ENCODE results near the gene GZMM. TPM values are rescaled to one million over a fixed set of nuclear protein-coding genes. Genes with fewer than 3 reads are reported as not detected.

GZMM gene
- total and polyA plus RNA-seq, 2 of the 13 experiments (the other 11 are each of a cell fraction or from before 2014, with no cell fraction given) = 0.07 TPM; not detected in 1

- peak within 1 kb of the TSS; percentile 98 for H3K27ac ChIP-seq (ENCODE audit: extremely low read length, insufficient read depth, low read length)
- ATAC-seq (peak; percentile 83), FAIRE-seq (no peak), DNase-seq (ENCODE audit: low spot score) (peak; percentile 63)
- peak within 1 kb of the TSS; percentile 93 for H2AFZ ChIP-seq (ENCODE audit: low read length)
- no peaks in the 10 kb centered on the region for H3K27me3 ChIP-seq (ENCODE audit: control insufficient read depth in 1 of 2, insufficient read depth in 2 of 2, low read length in 2 of 2)
- in situ Hi-C loops (cut with HindIII; ENCODE audit: extremely low pct_ligation_motif_present, low pct_unique_long_range_greater_than_20kb) (no loop called here), intact Hi-C loops (cut with micrococcal nuclease; ENCODE audit: unreplicated experiment) (no loop called here)
- H3K4me3 ChIP-seq (replicated peaks in 1 of 3; ENCODE audit: insufficient read depth in 1 of 3, low read depth in 2 of 3, low read length in 3 of 3) = peak within 1 kb of the TSS; percentile 93 to 99 (median 97)
- H3K79me2 ChIP-seq (ENCODE audit: insufficient read depth, low read length) = no peaks in the 10 kb centered on the region
- no TSS peak for BruUV-seq (replicated peaks)
- WGBS (ENCODE audit: low lambda C conversion rate) = 2% methylated on average over 34 of the region's 81 CpGs
- no peaks in the 10 kb centered on the region for H3K36me3 ChIP-seq (replicated peaks in 1 of 2; ENCODE audit: control insufficient read depth in 1 of 2, insufficient read depth in 2 of 2, low read length in 2 of 2)
- ChIA-PET CTCF (ENCODE audit: low intra/inter-chr PET ratio, low total read pairs) (interaction anchor here (0.7 to 1.5 kb wide), 4 partner anchors 12 to 124 kb away, joined by 3 to 6 read pairs (median 4); partner anchors contain the start of gene MADCAM1), POLR2A (interaction anchor here (0.8 to 2.8 kb wide), 14 partner anchors 8 to 64 kb away, joined by 3 to 33 read pairs (median 8); partner anchors contain the start of gene CDC34)
- H3K4me2 ChIP-seq (ENCODE audit: low read depth, low read length) = peak within 1 kb of the TSS; percentile 82
- peaks cover 32% of the 10 kb centered on the region for H3K4me1 ChIP-seq (ENCODE audit: insufficient read depth, low read length)
- no peaks in the 10 kb centered on the region for H3K9me3 ChIP-seq (ENCODE audit: low read length)
- no peaks in the 10 kb centered on the region; the same call in 1 of the 2 replicates for H4K20me1 ChIP-seq (ENCODE audit: insufficient read depth, low read length)
- peak within 1 kb of the TSS; percentile 93 for H3K9ac ChIP-seq (ENCODE audit: insufficient read depth, low read depth, low read length)
- 0 out of 2 replicates have a peak, but pooled peaks have one; percentile 37 for TF ChIP-seq NFE2L1 (CRISPR knock-in tag; IDR thresholded peaks at IDR 0.05; ENCODE audit: borderline replicate concordance)
- peak; percentile 60; the same call in 1 of the 2 replicates for TF ChIP-seq IRF2 (CRISPR knock-in tag; IDR thresholded peaks at IDR 0.05)
- peak; percentile 80 for TF ChIP-seq CAMTA2 (CRISPR knock-in tag; IDR thresholded peaks at IDR 0.05; ENCODE audit: borderline replicate concordance)
- peak; percentile 96 for TF ChIP-seq HCFC1 (IDR thresholded peaks at IDR 0.05; ENCODE audit: low read depth, low read length)
- 0 out of 2 replicates have a peak, but pooled peaks have one; percentile 4 for TF ChIP-seq FOXO1 (CRISPR knock-in tag; IDR thresholded peaks at IDR 0.05)
- peak; percentile 23; the same call in 1 of the 2 replicates for TF ChIP-seq ZBTB38 (CRISPR knock-in tag; IDR thresholded peaks at IDR 0.05)
- TF ChIP-seq ZNF235 (CRISPR knock-in tag; IDR thresholded peaks at IDR 0.05; ENCODE audit: borderline replicate concordance) = 0 out of 2 replicates have a peak, but pooled peaks have one; percentile 22
- TF ChIP-seq CERS6 (CRISPR knock-in tag; IDR thresholded peaks at IDR 0.05) = no peak
- TF ChIP-seq PPARG (CRISPR knock-in tag; conservative IDR thresholded peaks at IDR 0.05) = 0 out of 2 replicates have a peak, but pooled peaks have one; percentile 40
- TF ChIP-seq ZNF782 (CRISPR knock-in tag; IDR thresholded peaks at IDR 0.05; ENCODE audit: borderline replicate concordance) = no peak
- peak; percentile 86; the same call in 1 of the 2 replicates for TF ChIP-seq ZFP82 (CRISPR knock-in tag; IDR thresholded peaks at IDR 0.05; ENCODE audit: borderline replicate concordance)
- TF ChIP-seq ERF (CRISPR knock-in tag; IDR thresholded peaks at IDR 0.05) = peak; percentile 59; the same call in 1 of the 2 replicates
- TF ChIP-seq ZNF850 (CRISPR knock-in tag; conservative IDR thresholded peaks at IDR 0.05) = peak; percentile 74
- no peak for TF ChIP-seq ZNF496 (CRISPR knock-in tag; IDR thresholded peaks at IDR 0.05; ENCODE audit: insufficient replicate concordance)
- TF ChIP-seq MIER3 (CRISPR knock-in tag; IDR thresholded peaks at IDR 0.05; ENCODE audit: borderline replicate concordance) = no peak
- TF ChIP-seq GABPA (IDR thresholded peaks at IDR 0.05; ENCODE audit: low read depth, low read length) = peak; percentile 78
- TF ChIP-seq GABPA (CRISPR knock-in tag; IDR thresholded peaks at IDR 0.05; ENCODE audit: low read depth) = peak; percentile 94
- peak; percentile 80 for TF ChIP-seq ELF1 (CRISPR knock-in tag; IDR thresholded peaks at IDR 0.05)
- no peak for TF ChIP-seq MBNL3 (CRISPR knock-in tag; conservative IDR thresholded peaks at IDR 0.05)
These were observed 36.3 kb upstream of the GZMM start, which contains the start of gene TPGS1 for GRCh38 chr19:507286-508203. TPGS1 (plus strand) TSS chr19:507497; CDS start chr19:507507, 10 bp downstream.

All from HepG2 (cell line).